Nephron (organoid): Measurements from ENCODE around the gene ABCB11.
"Not testable (repeated sequence)": the region's sequence is repeated elsewhere in the genome, so short reads cannot be mapped to it uniquely, and the experiment has no call there.

ENCODE experiments used
- H3K27ac Mint-ChIP-seq, 3 experiments: 2 replicates each; pipeline ENCODE4 v1.8.0; 2020; ENCODE audit warnings: mixed read lengths in 3 of 3, mild to moderate bottlenecking in 2 of 3, moderate library complexity in 1 of 3
- H3K27me3 Mint-ChIP-seq: 2 replicates; pipeline ENCODE4 v1.8.0; 2021; ENCODE audit warnings: low read depth, mild to moderate bottlenecking, moderate library complexity, mixed read lengths
- H3K36me3 Mint-ChIP-seq: 2 replicates; pipeline ENCODE4 v1.8.0; 2020; ENCODE audit warnings: low read depth, mixed read lengths
- H3K4me1 Mint-ChIP-seq: 2 replicates; pipeline ENCODE4 v1.8.0; 2020; ENCODE audit warnings: mixed read lengths
- H3K4me3 Mint-ChIP-seq, 3 experiments: 2 replicates each; pipeline ENCODE4 v1.8.0; 2020; ENCODE audit warnings: mild to moderate bottlenecking in 3 of 3, mixed read lengths in 3 of 3, moderate library complexity in 2 of 3
- H3K9me3 Mint-ChIP-seq: 2 replicates; pipeline ENCODE4 v1.8.0; 2020; ENCODE audit warnings: mixed read lengths
- TF ChIP-seq, protein P1 (sequence below), 3 experiments: fragments of 200-600 bp; sonication (generic); IDR thresholded peaks; one replicate each; pipeline ENCODE4 v1.5.0; 2021; ENCODE audit warnings: antibody characterized with exemption in 3 of 3; ENCODE audit not compliant: unreplicated experiment in 3 of 3

The ABCB11 gene

DNA sequence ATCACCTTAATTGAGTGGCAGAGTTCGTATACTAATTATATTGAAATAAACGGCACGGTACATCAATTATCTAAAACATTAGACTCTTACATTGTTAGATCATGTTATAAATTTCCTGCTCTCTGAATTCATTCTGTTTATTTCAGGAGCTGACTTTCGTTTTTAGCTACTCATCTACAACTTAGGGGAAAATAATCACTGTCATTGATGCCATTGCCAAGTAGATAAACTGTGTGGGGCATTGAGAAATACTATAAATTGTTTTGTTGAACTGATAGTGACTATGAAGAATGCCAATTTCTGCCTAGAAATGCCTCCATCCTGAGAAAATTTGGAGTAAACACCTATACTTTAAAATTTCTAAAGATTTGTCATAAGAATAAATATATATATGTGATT lies 17.5 kb downstream of the ABCB11 start:
- TF ChIP-seq, protein P1, sequence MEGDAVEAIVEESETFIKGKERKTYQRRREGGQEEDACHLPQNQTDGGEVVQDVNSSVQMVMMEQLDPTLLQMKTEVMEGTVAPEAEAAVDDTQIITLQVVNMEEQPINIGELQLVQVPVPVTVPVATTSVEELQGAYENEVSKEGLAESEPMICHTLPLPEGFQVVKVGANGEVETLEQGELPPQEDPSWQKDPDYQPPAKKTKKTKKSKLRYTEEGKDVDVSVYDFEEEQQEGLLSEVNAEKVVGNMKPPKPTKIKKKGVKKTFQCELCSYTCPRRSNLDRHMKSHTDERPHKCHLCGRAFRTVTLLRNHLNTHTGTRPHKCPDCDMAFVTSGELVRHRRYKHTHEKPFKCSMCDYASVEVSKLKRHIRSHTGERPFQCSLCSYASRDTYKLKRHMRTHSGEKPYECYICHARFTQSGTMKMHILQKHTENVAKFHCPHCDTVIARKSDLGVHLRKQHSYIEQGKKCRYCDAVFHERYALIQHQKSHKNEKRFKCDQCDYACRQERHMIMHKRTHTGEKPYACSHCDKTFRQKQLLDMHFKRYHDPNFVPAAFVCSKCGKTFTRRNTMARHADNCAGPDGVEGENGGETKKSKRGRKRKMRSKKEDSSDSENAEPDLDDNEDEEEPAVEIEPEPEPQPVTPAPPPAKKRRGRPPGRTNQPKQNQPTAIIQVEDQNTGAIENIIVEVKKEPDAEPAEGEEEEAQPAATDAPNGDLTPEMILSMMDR (IDR thresholded peaks at IDR 0.05; ENCODE audit: unreplicated experiment in 3 of 3) = no peak
- Mint-ChIP-seq H3K27me3 (peaks cover 6% of the 10 kb centered on the region), H3K9me3 (no peaks in the 10 kb centered on the region), H3K4me1 (no peaks in the 10 kb centered on the region), H3K27ac (no peak overlapping the region), H3K36me3 (no peaks in the 10 kb centered on the region), H3K4me3 (no peak overlapping the region)

DNA sequence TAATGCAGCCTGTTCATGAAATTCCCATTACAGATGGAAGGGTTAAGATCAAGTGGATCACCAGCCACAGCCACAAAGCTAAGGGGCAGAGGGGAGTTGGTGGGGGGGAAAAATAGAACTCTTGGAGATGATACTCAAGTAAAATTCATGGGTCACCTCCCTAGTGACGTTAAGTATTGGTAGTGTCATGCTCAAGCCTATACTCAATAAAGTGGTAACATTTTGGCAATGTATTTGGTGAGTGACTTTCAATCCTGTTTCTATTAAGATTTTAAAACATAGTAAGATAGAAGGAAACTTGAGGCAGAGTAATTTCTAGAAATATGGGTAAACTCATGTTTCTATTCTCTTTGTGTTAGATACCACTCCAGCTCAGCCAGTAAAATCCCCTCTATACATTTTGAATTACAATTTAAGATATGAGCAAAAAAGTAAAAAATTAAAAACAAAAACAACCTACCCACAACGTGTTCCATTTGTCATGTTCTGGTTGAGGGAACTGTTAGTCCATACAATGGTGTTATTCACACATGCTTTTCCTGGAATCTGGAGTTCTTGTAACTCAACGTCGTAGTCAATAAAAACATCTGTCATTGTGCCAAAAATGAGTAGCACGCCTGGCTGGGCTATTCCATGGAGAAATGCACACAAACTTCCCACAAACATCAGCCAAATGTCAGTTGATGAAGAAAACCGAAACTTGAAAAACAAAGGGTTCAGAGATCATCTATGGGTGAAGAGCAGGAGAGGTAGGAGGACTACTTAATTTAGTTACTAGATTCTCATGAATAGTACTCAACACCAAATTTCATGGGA lies 18.1 kb downstream of the ABCB11 start:
- Mint-ChIP-seq H3K4me1 (no peaks in the 10 kb centered on the region), H3K4me3 (no peak overlapping the region), H3K27me3 (peaks cover 6% of the 10 kb centered on the region), H3K27ac (no peak overlapping the region), H3K36me3 (no peaks in the 10 kb centered on the region), H3K9me3 (no peaks in the 10 kb centered on the region)
- TF ChIP-seq, protein P1 (IDR thresholded peaks at IDR 0.05; ENCODE audit: unreplicated experiment in 3 of 3) = no peak

DNA sequence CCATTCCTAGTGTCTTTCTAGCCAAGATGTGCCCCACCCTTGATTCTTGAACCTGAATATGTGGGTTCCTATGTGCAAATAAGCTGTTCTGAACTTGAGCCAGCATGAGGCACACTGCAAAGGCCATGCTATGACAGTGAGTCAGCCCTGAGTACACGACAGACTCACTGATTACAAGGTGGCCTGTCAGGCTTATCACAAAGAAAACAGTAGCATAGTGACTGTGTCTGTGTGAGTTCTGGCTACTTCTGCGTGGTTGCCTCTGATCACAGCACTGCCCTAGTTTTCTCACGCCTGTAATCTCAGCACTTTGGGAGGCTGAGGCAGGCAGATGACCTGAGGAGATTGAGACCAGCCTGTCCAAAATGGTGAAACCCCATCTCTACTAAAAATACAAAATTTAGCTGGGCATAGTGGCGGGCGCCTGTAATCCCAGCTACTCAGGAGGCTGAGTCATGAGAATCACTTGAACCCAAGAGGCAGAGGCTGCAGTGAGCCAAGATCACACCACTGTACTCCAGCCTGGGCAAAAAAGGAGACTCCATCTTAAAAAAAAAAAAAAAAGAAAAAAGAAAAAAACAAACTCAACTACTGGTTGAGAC lies 18.8 kb downstream of the ABCB11 start:
- not testable (repeated sequence) for H3K4me1 Mint-ChIP-seq, H3K36me3 Mint-ChIP-seq, H3K27me3 Mint-ChIP-seq, H3K9me3 Mint-ChIP-seq, H3K27ac Mint-ChIP-seq, H3K4me3 Mint-ChIP-seq

DNA sequence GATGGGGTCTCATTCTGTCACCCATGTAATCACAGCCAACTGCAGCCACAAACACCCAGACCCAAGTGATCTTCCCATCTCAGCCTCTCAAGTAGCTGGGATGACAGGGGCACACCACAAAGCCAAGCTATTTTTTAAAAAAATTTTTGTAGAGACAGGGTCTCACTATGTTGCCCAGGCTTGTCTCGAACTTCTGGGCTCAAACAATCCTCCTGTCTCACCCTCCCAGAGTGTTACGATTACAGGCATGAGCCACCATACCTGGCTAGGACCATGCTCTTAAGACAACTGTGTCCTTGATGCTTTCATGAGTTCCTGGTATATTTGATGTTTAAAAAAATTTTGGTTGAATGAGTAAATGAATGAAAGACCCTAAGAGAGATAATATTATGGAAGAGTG lies 19.4 kb downstream of the ABCB11 start:
- Mint-ChIP-seq H3K4me3 (no peak overlapping the region), H3K27ac (no peak overlapping the region), H3K9me3 (no peaks in the 10 kb centered on the region), H3K27me3 (peaks cover 6% of the 10 kb centered on the region), H3K4me1 (no peaks in the 10 kb centered on the region), H3K36me3 (no peaks in the 10 kb centered on the region)
- TF ChIP-seq, protein P1 (IDR thresholded peaks at IDR 0.05; ENCODE audit: unreplicated experiment in 3 of 3) = no peak

DNA sequence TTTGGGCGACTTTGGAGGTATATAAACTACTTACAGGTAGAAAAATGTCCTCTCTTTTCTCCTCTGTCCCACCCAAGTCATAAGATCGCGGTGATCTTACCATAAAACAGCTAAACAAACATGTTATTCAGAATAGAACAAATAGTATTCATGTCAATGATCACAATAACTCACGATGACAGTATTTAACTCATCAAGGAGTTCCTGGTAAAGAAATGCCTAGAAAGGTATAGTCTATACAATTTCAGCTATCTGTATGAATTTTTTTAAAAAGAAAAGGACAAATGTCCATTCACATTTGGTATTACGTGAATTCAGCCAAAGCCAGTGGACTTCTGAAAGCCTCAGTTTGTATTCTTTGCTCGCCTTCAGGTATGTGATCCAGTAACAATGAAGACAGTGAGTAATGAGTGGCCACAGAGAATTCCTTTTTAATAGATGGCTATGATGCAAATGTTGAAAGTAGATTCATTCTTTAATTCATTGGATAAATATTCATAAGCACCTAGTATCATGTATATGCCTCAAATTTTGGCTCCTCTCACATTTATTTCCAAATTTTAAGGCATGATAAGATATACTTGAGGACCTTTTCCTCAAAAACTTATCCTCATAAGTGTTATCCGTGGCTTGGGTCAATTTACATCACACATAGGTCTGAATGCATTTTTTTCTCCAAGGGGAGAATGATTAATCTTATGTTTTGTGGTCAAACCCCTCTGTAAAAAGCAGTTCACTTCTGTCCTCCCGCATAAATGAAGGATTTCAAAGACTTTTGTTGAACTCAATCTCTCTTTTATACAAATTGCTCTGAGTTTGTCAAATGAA lies 20.3 kb downstream of the ABCB11 start:
- H3K27me3 Mint-ChIP-seq = peaks cover 6% of the 10 kb centered on the region
- no peak overlapping the region for H3K4me3 Mint-ChIP-seq
- H3K36me3 Mint-ChIP-seq = no peaks in the 10 kb centered on the region
- TF ChIP-seq, protein P1 (IDR thresholded peaks at IDR 0.05; ENCODE audit: unreplicated experiment in 3 of 3) = no peak
- no peaks in the 10 kb centered on the region for H3K9me3 Mint-ChIP-seq
- H3K27ac Mint-ChIP-seq = no peak overlapping the region
- no peaks in the 10 kb centered on the region for H3K4me1 Mint-ChIP-seq

DNA sequence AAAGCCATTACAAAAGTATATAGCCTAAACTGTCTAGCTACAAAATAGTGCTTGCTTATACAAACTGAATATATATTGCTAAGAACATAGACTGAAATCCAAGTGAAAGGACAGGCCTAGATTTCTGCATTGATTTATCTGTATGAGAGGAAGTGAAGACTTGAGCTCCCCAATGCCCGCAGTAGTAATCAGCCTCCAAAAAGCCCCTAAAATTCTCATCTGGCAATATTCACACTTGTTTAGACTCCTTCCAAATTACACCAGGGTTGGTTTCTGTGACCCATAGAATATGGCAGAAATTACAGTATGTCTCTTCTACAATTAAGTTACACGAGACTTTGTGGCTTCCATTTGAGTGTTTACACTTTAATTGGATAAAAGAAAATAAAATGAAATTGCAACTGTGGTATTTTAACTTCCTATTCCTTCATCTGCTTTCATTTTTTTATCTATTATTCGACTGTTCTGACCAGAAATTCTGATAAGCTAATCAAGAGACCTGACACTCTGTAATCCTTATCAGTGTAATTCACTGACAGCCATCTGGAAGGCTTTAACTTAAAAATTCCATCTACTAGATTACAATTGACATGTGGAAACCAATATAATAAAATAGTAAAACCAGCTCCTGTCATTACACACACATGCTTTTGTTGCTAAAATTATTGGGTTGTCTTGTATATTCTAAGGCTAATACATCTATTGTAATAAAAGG lies 21.1 kb downstream of the ABCB11 start:
- Mint-ChIP-seq H3K4me3 (no peak overlapping the region), H3K4me1 (no peaks in the 10 kb centered on the region), H3K27me3 (peaks cover 6% of the 10 kb centered on the region), H3K27ac (no peak overlapping the region), H3K36me3 (no peaks in the 10 kb centered on the region), H3K9me3 (no peaks in the 10 kb centered on the region)
- TF ChIP-seq, protein P1 (IDR thresholded peaks at IDR 0.05; ENCODE audit: unreplicated experiment in 3 of 3) = no peak
